Central memory CD4-positive, alpha-beta T cell (primary cell): ENCODE measurements around the gene OXLD1.
A peak's percentile ranks its signal among the peaks of the same experiment; 100 is the strongest.
"Not testable (repeated sequence)": the region's sequence is repeated elsewhere in the genome, so short reads cannot be mapped to it uniquely, and the experiment has no call there.

Experiments
- DNase-seq: peaks from one replicate; pipeline ENCODE4 v3.0.0; 2022

OXLD1 gene

GRCh38 chr17:81648707-81649085, 17.7 kb downstream of the OXLD1 start:
- no peak for DNase-seq

- no peak for DNase-seq
Measured at GRCh38 chr17:81648013-81648706, 18.2 kb downstream of the OXLD1 start.

GRCh38 chr17:81647640-81648012, 18.8 kb downstream of the OXLD1 start:
- no peak for DNase-seq

- no peak for DNase-seq
Measured at GRCh38 chr17:81646869-81647600, 19.4 kb downstream of the OXLD1 start.

- DNase-seq, result no peak
Measured at GRCh38 chr17:81644976-81645952, 21.1 kb downstream of the OXLD1 start.

- DNase-seq, result no peak
Measured at GRCh38 chr17:81644496-81644895, 21.9 kb downstream of the OXLD1 start.

GRCh38 chr17:81641825-81642489, 24.4 kb downstream of the OXLD1 start:
- no peak for DNase-seq

- no peak for DNase-seq
Measured at GRCh38 chr17:81640011-81640410, 26.4 kb downstream of the OXLD1 start.

GRCh38 chr17:81638683-81639082, 27.7 kb downstream of the OXLD1 start:
- DNase-seq, result no peak

GRCh38 chr17:81636505-81637288, 29.7 kb downstream of the OXLD1 start, which contains the start of the genes NPLOC4 and TSPAN10:
Gene NPLOC4, minus strand, starts transcription at chr17:81637112. Its CDS starts 182 bp downstream, at chr17:81636930.
Gene TSPAN10, plus strand, starts transcription at chr17:81637196. Its CDS starts 5,217 bp downstream, at chr17:81642413.
- peak; percentile 70 for DNase-seq

- DNase-seq, result no peak
Measured at GRCh38 chr17:81635973-81636504, 30.4 kb downstream of the OXLD1 start.

GRCh38 chr17:81635431-81635830, 31.0 kb downstream of the OXLD1 start:
- no peak for DNase-seq

- DNase-seq, result no peak
Measured at GRCh38 chr17:81631482-81631881, 34.9 kb downstream of the OXLD1 start.

GRCh38 chr17:81630274-81630673, 36.1 kb downstream of the OXLD1 start:
- no peak for DNase-seq

- DNase-seq, result no peak
Measured at GRCh38 chr17:81621494-81622130, 44.8 kb downstream of the OXLD1 start.

- not testable (repeated sequence) for DNase-seq
Measured at GRCh38 chr17:81618307-81618706, 48.1 kb downstream of the OXLD1 start.

- no peak for DNase-seq
Measured at GRCh38 chr17:81616877-81617276, 49.5 kb downstream of the OXLD1 start.

GRCh38 chr17:81615401-81615930, 50.9 kb downstream of the OXLD1 start:
- DNase-seq, result no peak
